H9 (cell line): ENCODE results near the gene MBOAT2. TPM values are rescaled to one million over a fixed set of nuclear protein-coding genes. Genes with fewer than 3 reads are reported as not detected.

Source experiments
- DNase-seq: peaks from one replicate; pipeline ENCODE4 v3.0.0-alpha.2; 2017
- H2AFZ ChIP-seq: one replicate; pipeline ENCODE4 v1.6.1; 2013; ENCODE audit warnings: mild to moderate bottlenecking, low read length, control low read depth, moderate library complexity
- H2AK5ac ChIP-seq: 2 replicates; pipeline ENCODE4 v1.6.1; 2013; ENCODE audit warnings: low read length, control low read depth, mixed read lengths; ENCODE audit not compliant: insufficient read length
- H2BK120ac ChIP-seq: one replicate; pipeline ENCODE4 v1.6.1; 2013; ENCODE audit warnings: low read depth, mild to moderate bottlenecking, low read length, control low read depth, inconsistent platforms; ENCODE audit not compliant: poor library complexity, severe bottlenecking
- H2BK12ac ChIP-seq: 2 replicates; pipeline ENCODE4 v1.6.1; 2013; ENCODE audit warnings: low read length, control low read depth, mixed read lengths, low read depth; ENCODE audit not compliant: insufficient read length
- H2BK15ac ChIP-seq: 2 replicates; pipeline ENCODE4 v1.6.1; 2013; ENCODE audit warnings: low read depth, low read length, control low read depth
- H2BK20ac ChIP-seq: one replicate; pipeline ENCODE4 v1.6.1; 2013; ENCODE audit warnings: low read depth, mild to moderate bottlenecking, low read length, control low read depth, inconsistent platforms; ENCODE audit not compliant: poor library complexity, severe bottlenecking
- H2BK5ac ChIP-seq: 2 replicates; pipeline ENCODE4 v1.6.1; 2013; ENCODE audit warnings: low read length, control low read depth, mixed read lengths; ENCODE audit not compliant: insufficient read length
- H3K14ac ChIP-seq: 2 replicates; pipeline ENCODE4 v1.6.1; 2013; ENCODE audit warnings: low read length, control low read depth; ENCODE audit not compliant: insufficient read depth
- H3K18ac ChIP-seq: 2 replicates; pipeline ENCODE4 v1.6.1; 2013; ENCODE audit warnings: low read depth, mild to moderate bottlenecking, mixed read lengths, low read length, control low read depth; ENCODE audit not compliant: insufficient read length
- H3K23ac ChIP-seq: 2 replicates; pipeline ENCODE4 v1.6.1; 2013; ENCODE audit warnings: low read length, control low read depth, mixed read lengths, low read depth; ENCODE audit not compliant: insufficient read length
- H3K23me2 ChIP-seq: 2 replicates; pipeline ENCODE4 v1.6.1; 2013; ENCODE audit warnings: low read depth, mild to moderate bottlenecking, mixed read lengths, low read length, control low read depth; ENCODE audit not compliant: insufficient read length, poor library complexity, severe bottlenecking
- H3K27ac ChIP-seq: 2 replicates; pipeline ENCODE4 v1.5.1; 2013; ENCODE audit warnings: low read length, control low read depth, mixed read lengths, low read depth; ENCODE audit not compliant: insufficient read length
- H3K27me3 ChIP-seq: 2 replicates; pipeline ENCODE4 v1.6.1; 2013; ENCODE audit warnings: low read length, control low read depth, inconsistent platforms; ENCODE audit not compliant: insufficient read depth
- H3K4ac ChIP-seq: 2 replicates; pipeline ENCODE4 v1.6.1; 2013; ENCODE audit warnings: low read depth, mild to moderate bottlenecking, control low read depth, inconsistent platforms, low read length, moderate library complexity
- H3K4me1 ChIP-seq: 2 replicates; pipeline ENCODE4 v1.6.1; 2013; ENCODE audit warnings: low read length, control low read depth, inconsistent platforms; ENCODE audit not compliant: insufficient read depth
- H3K4me2 ChIP-seq: 2 replicates; pipeline ENCODE4 v1.6.1; 2013; ENCODE audit warnings: low read length, control low read depth, mixed read lengths; ENCODE audit not compliant: insufficient read length, insufficient read depth
- H3K56ac ChIP-seq: 2 replicates; pipeline ENCODE4 v1.6.1; 2013; ENCODE audit warnings: low read depth, mild to moderate bottlenecking, mixed read lengths, low read length, control low read depth; ENCODE audit not compliant: insufficient read length
- H3K79me1 ChIP-seq: 2 replicates; pipeline ENCODE4 v1.6.1; 2013; ENCODE audit warnings: low read depth, mild to moderate bottlenecking, moderate library complexity, low read length, control low read depth, inconsistent platforms; ENCODE audit not compliant: insufficient read depth, poor library complexity, severe bottlenecking
- H3K79me2 ChIP-seq: 2 replicates; pipeline ENCODE4 v1.6.1; 2013; ENCODE audit warnings: low read length, control low read depth, inconsistent platforms; ENCODE audit not compliant: insufficient read depth
- H3K9ac ChIP-seq: 2 replicates; pipeline ENCODE4 v1.6.1; 2013; ENCODE audit warnings: low read length, control low read depth, mixed read lengths; ENCODE audit not compliant: insufficient read length; ENCODE audit errors: extremely low read depth
- H3K9me3 ChIP-seq: one replicate; pipeline ENCODE4 v1.6.1; 2013; ENCODE audit warnings: low read depth, low read length, inconsistent platforms; ENCODE audit not compliant: control insufficient read depth
- H3T11ph ChIP-seq: one replicate; pipeline ENCODE4 v1.6.1; 2013; ENCODE audit warnings: mild to moderate bottlenecking, low read length, control low read depth, inconsistent platforms
- H4K20me1 ChIP-seq: one replicate; pipeline ENCODE4 v1.6.1; 2013; ENCODE audit not compliant: control insufficient read depth, insufficient read length, insufficient read depth
- H4K5ac ChIP-seq: 2 replicates; pipeline ENCODE4 v1.6.1; 2013; ENCODE audit warnings: low read depth, mild to moderate bottlenecking, mixed read lengths, low read length, control low read depth; ENCODE audit not compliant: insufficient read length
- H4K8ac ChIP-seq: replicated peaks from 2 replicates; pipeline ENCODE4 v1.6.1; 2013; ENCODE audit warnings: low read length, control low read depth, mixed read lengths, low read depth; ENCODE audit not compliant: insufficient read length
- H4K91ac ChIP-seq: 2 replicates; pipeline ENCODE4 v1.6.1; 2013; ENCODE audit warnings: low read depth, mild to moderate bottlenecking, moderate library complexity, mixed read lengths, low read length, control low read depth; ENCODE audit not compliant: insufficient read length
- H3K27ac Mint-ChIP-seq, 3 experiments: 2 replicates in 2 of 3; 3 replicates in 1 of 3; pipeline ENCODE4 v1.8.0; 2020 to 2021; ENCODE audit warnings: mixed read lengths in 3 of 3, mild to moderate bottlenecking in 1 of 3, moderate library complexity in 1 of 3
- H3K27me3 Mint-ChIP-seq: 2 replicates; pipeline ENCODE4 v1.8.0; 2021; ENCODE audit warnings: low read depth, mild to moderate bottlenecking, moderate library complexity, mixed read lengths
- H3K36me3 Mint-ChIP-seq, 3 experiments: 2 replicates in 2 of 3; 3 replicates in 1 of 3; pipeline ENCODE4 v1.8.0; 2020 to 2021; ENCODE audit warnings: low read depth in 3 of 3, mixed read lengths in 3 of 3; ENCODE audit not compliant: insufficient read depth in 1 of 3
- H3K4me1 Mint-ChIP-seq, 2 experiments: 2 replicates each; pipeline ENCODE4 v1.8.0; 2020; ENCODE audit warnings: mixed read lengths in 2 of 2
- H3K4me3 Mint-ChIP-seq, 2 experiments: 2 replicates in 1 of 2; 3 replicates in 1 of 2; pipeline ENCODE4 v1.8.0; 2020 to 2021; ENCODE audit warnings: mild to moderate bottlenecking in 2 of 2, mixed read lengths in 2 of 2, moderate library complexity in 1 of 2
- H3K9me3 Mint-ChIP-seq, 2 experiments: 2 replicates in 1 of 2; 3 replicates in 1 of 2; pipeline ENCODE4 v1.8.0; 2020; ENCODE audit warnings: mild to moderate bottlenecking in 2 of 2, mixed read lengths in 2 of 2, moderate library complexity in 1 of 2
- CTCF ChIP-seq: fragments of 200-600 bp; sonication (generic); conservative IDR thresholded peaks from 3 replicates; pipeline ENCODE4 v1.8.0; 2021; ENCODE audit warnings: antibody characterized with exemption, mild to moderate bottlenecking
- total RNA-seq: library from RNA; stranded (reverse); gene quantifications from 2 replicates; pipeline ENCODE4 v1.2.1, GENCODE V29; 2021

The MBOAT2 gene
- total RNA-seq, 1 experiment from 2014 or later, result 20.2 TPM

- Histone ChIP-seq H3K9ac (no peak overlapping the region), H4K91ac (no peak overlapping the region), H2AK5ac (no peak overlapping the region), H2AFZ (no peak overlapping the region), H4K5ac (no peak overlapping the region), H3K23me2 (no peaks in the 10 kb centered on the region), H3K18ac (no peak overlapping the region), H3K79me1 (no peaks in the 10 kb centered on the region), H2BK12ac (no peak overlapping the region), H4K20me1 (no peaks in the 10 kb centered on the region), H3K4ac (no peak overlapping the region), H2BK15ac (no peak overlapping the region), H2BK5ac (no peak overlapping the region), H4K8ac (no peak overlapping the region), H2BK120ac (no peak overlapping the region), H3K27me3 (no peaks in the 10 kb centered on the region), H3K27ac (no peak overlapping the region), H3K4me1 (no peaks in the 10 kb centered on the region), H3K9me3 (no peaks in the 10 kb centered on the region), H3K4me2 (no peak overlapping the region), H3K56ac (no peak overlapping the region), H3K23ac (no peak overlapping the region), H2BK20ac (no peak overlapping the region), H3K79me2 (no peaks in the 10 kb centered on the region), H3T11ph (no peak overlapping the region), H3K14ac (no peak overlapping the region)
- Mint-ChIP-seq H3K4me3 (no peak overlapping the region), H3K36me3 (peaks cover 2 to 22% (median 12%) of the 10 kb centered on the region in 3 experiments; a peak in 5 of 7 replicates), H3K4me1 (peaks cover 5 to 8% of the 10 kb centered on the region in 2 experiments), H3K9me3 (no peaks in the 10 kb centered on the region), H3K27me3 (no peaks in the 10 kb centered on the region), H3K27ac (no peak overlapping the region)
- DNase-seq, result no peak
- TF ChIP-seq CTCF, result no peak
These were observed 126.9 kb downstream of the MBOAT2 start for GRCh38 chr2:8876628-8877027.
